ENCODE data around the gene GNAQ.

Gene GNAQ

GRCh38 chr9:77844415-77844814 lies 187.2 kb downstream of the GNAQ start:
- TF ChIP-seq CREB1 (IDR thresholded peaks at IDR 0.05; ENCODE audit: low read depth): no peak
- TF ChIP-seq FOXM1 (IDR thresholded peaks at IDR 0.05; ENCODE audit: borderline replicate concordance, low read depth): no peak
- TF ChIP-seq, protein P1, sequence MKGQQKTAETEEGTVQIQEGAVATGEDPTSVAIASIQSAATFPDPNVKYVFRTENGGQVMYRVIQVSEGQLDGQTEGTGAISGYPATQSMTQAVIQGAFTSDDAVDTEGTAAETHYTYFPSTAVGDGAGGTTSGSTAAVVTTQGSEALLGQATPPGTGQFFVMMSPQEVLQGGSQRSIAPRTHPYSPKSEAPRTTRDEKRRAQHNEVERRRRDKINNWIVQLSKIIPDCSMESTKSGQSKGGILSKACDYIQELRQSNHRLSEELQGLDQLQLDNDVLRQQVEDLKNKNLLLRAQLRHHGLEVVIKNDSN (IDR thresholded peaks at IDR 0.05): no peak
- no peak for TF ChIP-seq ZBTB7A (IDR thresholded peaks at IDR 0.05; ENCODE audit: low read depth)
- TF ChIP-seq, protein P2, sequence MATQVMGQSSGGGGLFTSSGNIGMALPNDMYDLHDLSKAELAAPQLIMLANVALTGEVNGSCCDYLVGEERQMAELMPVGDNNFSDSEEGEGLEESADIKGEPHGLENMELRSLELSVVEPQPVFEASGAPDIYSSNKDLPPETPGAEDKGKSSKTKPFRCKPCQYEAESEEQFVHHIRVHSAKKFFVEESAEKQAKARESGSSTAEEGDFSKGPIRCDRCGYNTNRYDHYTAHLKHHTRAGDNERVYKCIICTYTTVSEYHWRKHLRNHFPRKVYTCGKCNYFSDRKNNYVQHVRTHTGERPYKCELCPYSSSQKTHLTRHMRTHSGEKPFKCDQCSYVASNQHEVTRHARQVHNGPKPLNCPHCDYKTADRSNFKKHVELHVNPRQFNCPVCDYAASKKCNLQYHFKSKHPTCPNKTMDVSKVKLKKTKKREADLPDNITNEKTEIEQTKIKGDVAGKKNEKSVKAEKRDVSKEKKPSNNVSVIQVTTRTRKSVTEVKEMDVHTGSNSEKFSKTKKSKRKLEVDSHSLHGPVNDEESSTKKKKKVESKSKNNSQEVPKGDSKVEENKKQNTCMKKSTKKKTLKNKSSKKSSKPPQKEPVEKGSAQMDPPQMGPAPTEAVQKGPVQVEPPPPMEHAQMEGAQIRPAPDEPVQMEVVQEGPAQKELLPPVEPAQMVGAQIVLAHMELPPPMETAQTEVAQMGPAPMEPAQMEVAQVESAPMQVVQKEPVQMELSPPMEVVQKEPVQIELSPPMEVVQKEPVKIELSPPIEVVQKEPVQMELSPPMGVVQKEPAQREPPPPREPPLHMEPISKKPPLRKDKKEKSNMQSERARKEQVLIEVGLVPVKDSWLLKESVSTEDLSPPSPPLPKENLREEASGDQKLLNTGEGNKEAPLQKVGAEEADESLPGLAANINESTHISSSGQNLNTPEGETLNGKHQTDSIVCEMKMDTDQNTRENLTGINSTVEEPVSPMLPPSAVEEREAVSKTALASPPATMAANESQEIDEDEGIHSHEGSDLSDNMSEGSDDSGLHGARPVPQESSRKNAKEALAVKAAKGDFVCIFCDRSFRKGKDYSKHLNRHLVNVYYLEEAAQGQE (IDR thresholded peaks at IDR 0.05; ENCODE audit: low read depth): no peak
- TF ChIP-seq YY1 (IDR thresholded peaks at IDR 0.05; ENCODE audit: low read depth): no peak
- no peak for TF ChIP-seq TCF12 (IDR thresholded peaks at IDR 0.05; ENCODE audit: low read depth)
- no peak for TF ChIP-seq TEAD4 (IDR thresholded peaks at IDR 0.05)
- no peak for TF ChIP-seq EP300 (IDR thresholded peaks at IDR 0.05; ENCODE audit: borderline replicate concordance)
- no peak for TF ChIP-seq RAD21 (IDR thresholded peaks at IDR 0.05; ENCODE audit: low read depth)
- no peak for TF ChIP-seq MAX (IDR thresholded peaks at IDR 0.05)
- TF ChIP-seq CEBPB (IDR thresholded peaks at IDR 0.05): no peak
- no peak for TF ChIP-seq NFIC (IDR thresholded peaks at IDR 0.05)

GRCh38 chr9:77843871-77844155 lies 187.8 kb downstream of the GNAQ start:
- TF ChIP-seq ZBTB7A (IDR thresholded peaks at IDR 0.05; ENCODE audit: low read depth) (no peak), EP300 (IDR thresholded peaks at IDR 0.05; ENCODE audit: borderline replicate concordance) (no peak), CREB1 (IDR thresholded peaks at IDR 0.05; ENCODE audit: low read depth) (no peak), EGR1 (IDR thresholded peaks at IDR 0.05) (no peak), TEAD4 (IDR thresholded peaks at IDR 0.05) (no peak), TAF1 (IDR thresholded peaks at IDR 0.05; ENCODE audit: low read depth) (no peak), FOXM1 (IDR thresholded peaks at IDR 0.05; ENCODE audit: borderline replicate concordance, low read depth) (no peak)
- TF ChIP-seq, protein P1 (IDR thresholded peaks at IDR 0.05): no peak

DNA sequence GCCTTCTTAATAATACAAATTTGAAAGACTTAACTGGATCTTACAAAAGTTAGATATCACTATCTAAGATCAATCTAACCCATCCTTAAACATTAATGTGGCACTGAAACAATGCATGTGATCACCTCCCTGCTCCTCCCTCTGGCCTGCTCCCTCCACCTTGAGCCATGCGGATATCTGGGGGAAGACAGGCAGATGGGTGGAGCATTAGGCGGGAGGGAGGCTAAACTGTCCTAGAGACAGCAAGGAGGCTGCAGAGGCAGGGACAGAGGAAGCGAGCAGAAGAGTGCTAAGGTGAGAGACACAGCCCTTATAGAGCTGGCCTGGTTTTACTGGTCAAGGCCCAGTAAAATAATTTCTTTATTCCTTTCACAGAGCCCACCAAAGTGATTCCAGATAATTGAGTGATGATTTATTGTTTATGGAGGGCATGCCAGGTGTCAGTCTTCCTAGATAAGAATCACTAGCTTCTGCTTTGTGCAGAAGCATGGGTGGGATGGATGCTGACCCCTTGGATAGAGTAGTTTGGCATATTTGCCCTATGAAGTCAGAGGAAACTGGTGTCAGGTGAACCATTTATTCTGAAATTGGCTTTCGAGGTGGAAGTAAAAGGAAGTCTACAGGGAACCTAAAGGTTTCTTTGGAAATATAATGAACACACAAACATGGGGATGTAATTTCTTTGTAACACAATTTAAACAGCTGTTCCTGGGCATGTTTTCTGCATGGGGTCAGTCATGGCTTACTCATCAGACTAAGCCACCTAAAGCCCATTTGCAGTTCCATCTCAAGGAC lies 188.3 kb downstream of the GNAQ start:
- TF ChIP-seq NFIC (IDR thresholded peaks at IDR 0.05): no peak
- no peak for TF ChIP-seq YY1 (IDR thresholded peaks at IDR 0.05; ENCODE audit: low read depth)
- no peak for TF ChIP-seq MAX (IDR thresholded peaks at IDR 0.05)
- no peak for TF ChIP-seq EP300 (IDR thresholded peaks at IDR 0.05; ENCODE audit: borderline replicate concordance)
- TF ChIP-seq TAF1 (IDR thresholded peaks at IDR 0.05; ENCODE audit: low read depth): no peak
- no peak for TF ChIP-seq RAD21 (IDR thresholded peaks at IDR 0.05; ENCODE audit: low read depth)
- TF ChIP-seq ZBTB7A (IDR thresholded peaks at IDR 0.05; ENCODE audit: low read depth): no peak
- TF ChIP-seq CREB1 (IDR thresholded peaks at IDR 0.05; ENCODE audit: low read depth): no peak
- TF ChIP-seq EGR1 (IDR thresholded peaks at IDR 0.05): no peak
- TF ChIP-seq, protein P1 (IDR thresholded peaks at IDR 0.05): no peak
- no peak for TF ChIP-seq FOXM1 (IDR thresholded peaks at IDR 0.05; ENCODE audit: borderline replicate concordance, low read depth)
- TF ChIP-seq, protein P2 (IDR thresholded peaks at IDR 0.05; ENCODE audit: low read depth): no peak
- TF ChIP-seq CEBPB (IDR thresholded peaks at IDR 0.05): no peak
- no peak for TF ChIP-seq TEAD4 (IDR thresholded peaks at IDR 0.05)
- no peak for TF ChIP-seq TCF12 (IDR thresholded peaks at IDR 0.05; ENCODE audit: low read depth)

DNA sequence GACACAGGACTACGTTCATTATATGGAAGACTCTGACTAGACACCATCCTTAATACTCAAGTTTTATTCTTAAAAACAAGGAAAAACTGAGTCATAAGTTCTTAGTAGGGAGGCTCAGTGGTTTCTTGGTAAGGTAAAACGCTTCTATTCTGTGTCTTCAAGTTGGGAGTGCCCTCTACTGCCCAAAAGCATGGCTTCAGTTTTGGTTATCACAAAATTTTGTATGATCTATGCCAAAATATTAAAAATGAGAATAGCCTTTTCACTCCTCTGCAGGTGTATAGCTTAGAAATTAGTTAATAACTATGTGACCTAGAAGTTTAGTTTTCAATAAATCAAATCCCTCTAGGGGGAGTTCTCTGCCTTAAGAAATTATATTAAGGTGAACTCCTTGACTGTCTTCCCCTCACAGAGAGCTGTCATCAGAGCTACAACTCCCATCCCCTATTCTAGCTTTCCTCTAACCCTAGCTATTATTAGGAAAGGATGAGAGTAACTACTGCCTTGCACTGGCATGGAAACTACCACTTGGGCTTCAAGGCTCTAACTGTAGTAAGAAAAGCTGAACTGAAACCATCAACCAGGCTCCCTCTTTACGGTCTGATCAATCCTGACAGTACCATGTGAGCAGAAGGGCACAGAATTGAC lies 189.7 kb downstream of the GNAQ start:
- no peak for TF ChIP-seq TEAD4 (IDR thresholded peaks at IDR 0.05)
- no peak for TF ChIP-seq YY1 (IDR thresholded peaks at IDR 0.05; ENCODE audit: low read depth)
- TF ChIP-seq, protein P1 (IDR thresholded peaks at IDR 0.05): no peak
- no peak for TF ChIP-seq TAF1 (IDR thresholded peaks at IDR 0.05; ENCODE audit: low read depth)
- no peak for TF ChIP-seq ZBTB7A (IDR thresholded peaks at IDR 0.05; ENCODE audit: low read depth)
- TF ChIP-seq RAD21 (IDR thresholded peaks at IDR 0.05; ENCODE audit: low read depth): no peak; the same call in 1 of the 2 replicates
- TF ChIP-seq TCF12 (IDR thresholded peaks at IDR 0.05; ENCODE audit: low read depth): no peak
- TF ChIP-seq, protein P2 (IDR thresholded peaks at IDR 0.05; ENCODE audit: low read depth): no peak

Data from Ishikawa (cell line).